Progenitor cell of endocrine pancreas (in vitro differentiated cells): ENCODE measurements around the gene ATXN1. TPM values are rescaled to one million over a fixed set of nuclear protein-coding genes. Genes with fewer than 3 reads are reported as not detected.

Source experiments
- DNase-seq: peaks from one replicate; pipeline ENCODE4 v3.0.0; 2021; ENCODE audit warnings: low spot score; ENCODE audit not compliant: unreplicated experiment
- H3K27ac Mint-ChIP-seq: 2 replicates; pipeline ENCODE4 v1.8.0; 2021; ENCODE audit warnings: mild to moderate bottlenecking, moderate library complexity, mixed read lengths
- H3K27me3 Mint-ChIP-seq: 2 replicates; pipeline ENCODE4 v1.8.0; 2021; ENCODE audit warnings: mixed read lengths
- H3K36me3 Mint-ChIP-seq: 2 replicates; pipeline ENCODE4 v1.8.0; 2022; ENCODE audit warnings: mixed read lengths; ENCODE audit not compliant: insufficient read depth
- H3K4me1 Mint-ChIP-seq: 2 replicates; pipeline ENCODE4 v1.8.0; 2021; ENCODE audit warnings: low read depth, mixed read lengths
- H3K4me3 Mint-ChIP-seq: 2 replicates; pipeline ENCODE4 v1.8.0; 2021; ENCODE audit warnings: low read depth, mild to moderate bottlenecking, moderate library complexity, mixed read lengths
- H3K9me3 Mint-ChIP-seq: 2 replicates; pipeline ENCODE4 v1.8.0; 2021; ENCODE audit warnings: low read depth, mixed read lengths
- total RNA-seq: library from RNA; stranded (reverse); gene quantifications from 2 replicates; pipeline ENCODE4 v1.2.1, GENCODE V29; 2021
- TF ChIP-seq, protein P1 (sequence below): fragments of 200-600 bp; sonication (generic); IDR thresholded peaks from one replicate; pipeline ENCODE4 v1.5.0; 2021; ENCODE audit warnings: antibody characterized with exemption, mild to moderate bottlenecking; ENCODE audit not compliant: unreplicated experiment

The ATXN1 gene
- total RNA-seq, 1 donor from 2014 or later, result 35.8 TPM

DNA sequence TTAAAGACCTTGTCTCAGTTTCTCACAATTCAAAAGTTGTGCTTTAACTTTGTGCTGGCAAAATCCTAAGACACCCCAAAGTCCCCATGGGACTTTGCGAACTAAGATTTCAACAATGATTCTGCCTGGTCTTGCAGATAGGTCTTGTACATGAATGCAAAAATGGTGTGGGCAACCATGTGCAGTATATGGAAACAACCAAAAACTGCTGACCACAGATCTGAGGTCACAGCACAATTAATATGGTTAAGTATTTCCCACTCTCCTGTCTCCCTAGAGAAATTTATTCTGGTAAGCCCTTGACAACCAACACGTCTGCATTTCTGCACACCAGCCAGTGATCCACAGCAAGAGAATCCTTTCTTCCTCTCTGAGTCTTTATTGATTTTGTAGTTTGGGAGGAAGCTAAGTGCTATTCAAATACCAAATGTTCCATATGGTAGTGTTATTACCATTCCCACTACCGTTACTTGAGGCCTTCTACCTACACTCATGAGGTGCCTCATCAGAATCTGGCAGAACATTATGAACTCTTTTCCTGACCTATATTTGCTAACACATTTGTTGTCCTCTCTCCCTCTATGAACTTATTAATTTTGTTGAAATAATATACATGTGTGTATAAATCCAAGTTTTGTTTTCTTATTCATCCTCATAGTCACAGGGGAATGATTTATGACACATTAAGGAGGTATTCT is 178.7 kb downstream of the ATXN1 start:
- Mint-ChIP-seq H3K9me3 (no peaks in the 10 kb centered on the region), H3K4me3 (no peak overlapping the region), H3K27me3 (no peaks in the 10 kb centered on the region), H3K36me3 (peaks cover 10% of the 10 kb centered on the region), H3K4me1 (peaks cover 8% of the 10 kb centered on the region), H3K27ac (no peak overlapping the region)
- TF ChIP-seq, protein P1, sequence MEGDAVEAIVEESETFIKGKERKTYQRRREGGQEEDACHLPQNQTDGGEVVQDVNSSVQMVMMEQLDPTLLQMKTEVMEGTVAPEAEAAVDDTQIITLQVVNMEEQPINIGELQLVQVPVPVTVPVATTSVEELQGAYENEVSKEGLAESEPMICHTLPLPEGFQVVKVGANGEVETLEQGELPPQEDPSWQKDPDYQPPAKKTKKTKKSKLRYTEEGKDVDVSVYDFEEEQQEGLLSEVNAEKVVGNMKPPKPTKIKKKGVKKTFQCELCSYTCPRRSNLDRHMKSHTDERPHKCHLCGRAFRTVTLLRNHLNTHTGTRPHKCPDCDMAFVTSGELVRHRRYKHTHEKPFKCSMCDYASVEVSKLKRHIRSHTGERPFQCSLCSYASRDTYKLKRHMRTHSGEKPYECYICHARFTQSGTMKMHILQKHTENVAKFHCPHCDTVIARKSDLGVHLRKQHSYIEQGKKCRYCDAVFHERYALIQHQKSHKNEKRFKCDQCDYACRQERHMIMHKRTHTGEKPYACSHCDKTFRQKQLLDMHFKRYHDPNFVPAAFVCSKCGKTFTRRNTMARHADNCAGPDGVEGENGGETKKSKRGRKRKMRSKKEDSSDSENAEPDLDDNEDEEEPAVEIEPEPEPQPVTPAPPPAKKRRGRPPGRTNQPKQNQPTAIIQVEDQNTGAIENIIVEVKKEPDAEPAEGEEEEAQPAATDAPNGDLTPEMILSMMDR, result no peak
- no peak for DNase-seq

DNA sequence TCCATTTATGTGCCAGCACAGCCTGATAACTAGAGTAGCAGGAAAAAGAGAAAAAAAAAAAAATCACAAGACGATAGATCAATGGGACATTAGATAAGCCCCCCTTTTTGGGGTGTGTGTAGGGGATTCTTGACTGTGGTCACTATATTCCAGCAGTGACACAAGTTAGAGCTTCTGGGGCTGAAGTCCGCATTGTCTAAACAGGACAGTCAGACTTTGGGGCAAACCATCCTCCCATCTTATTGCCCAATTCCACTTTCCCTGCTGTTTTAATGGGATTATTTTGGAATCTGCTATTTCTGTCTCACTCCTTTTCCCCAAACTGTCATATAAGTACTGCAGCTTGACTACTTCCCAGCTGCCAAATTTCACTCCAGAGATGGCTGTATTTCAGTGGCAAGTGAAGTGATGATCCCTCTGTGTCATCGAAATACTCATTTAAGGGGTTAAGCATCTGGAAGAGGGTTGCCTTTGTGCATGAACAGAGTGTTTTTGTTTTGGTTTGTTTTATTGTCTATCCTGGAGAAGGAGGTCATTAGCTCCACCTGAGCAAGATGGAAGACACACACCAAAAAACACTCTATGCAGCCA is 182.5 kb downstream of the ATXN1 start:
- Mint-ChIP-seq H3K36me3 (peaks cover 5% of the 10 kb centered on the region), H3K4me3 (no peak overlapping the region), H3K27ac (no peak overlapping the region), H3K9me3 (no peaks in the 10 kb centered on the region), H3K4me1 (peaks cover 20% of the 10 kb centered on the region), H3K27me3 (no peaks in the 10 kb centered on the region)
- DNase-seq, result no peak
- TF ChIP-seq, protein P1, result no peak

DNA sequence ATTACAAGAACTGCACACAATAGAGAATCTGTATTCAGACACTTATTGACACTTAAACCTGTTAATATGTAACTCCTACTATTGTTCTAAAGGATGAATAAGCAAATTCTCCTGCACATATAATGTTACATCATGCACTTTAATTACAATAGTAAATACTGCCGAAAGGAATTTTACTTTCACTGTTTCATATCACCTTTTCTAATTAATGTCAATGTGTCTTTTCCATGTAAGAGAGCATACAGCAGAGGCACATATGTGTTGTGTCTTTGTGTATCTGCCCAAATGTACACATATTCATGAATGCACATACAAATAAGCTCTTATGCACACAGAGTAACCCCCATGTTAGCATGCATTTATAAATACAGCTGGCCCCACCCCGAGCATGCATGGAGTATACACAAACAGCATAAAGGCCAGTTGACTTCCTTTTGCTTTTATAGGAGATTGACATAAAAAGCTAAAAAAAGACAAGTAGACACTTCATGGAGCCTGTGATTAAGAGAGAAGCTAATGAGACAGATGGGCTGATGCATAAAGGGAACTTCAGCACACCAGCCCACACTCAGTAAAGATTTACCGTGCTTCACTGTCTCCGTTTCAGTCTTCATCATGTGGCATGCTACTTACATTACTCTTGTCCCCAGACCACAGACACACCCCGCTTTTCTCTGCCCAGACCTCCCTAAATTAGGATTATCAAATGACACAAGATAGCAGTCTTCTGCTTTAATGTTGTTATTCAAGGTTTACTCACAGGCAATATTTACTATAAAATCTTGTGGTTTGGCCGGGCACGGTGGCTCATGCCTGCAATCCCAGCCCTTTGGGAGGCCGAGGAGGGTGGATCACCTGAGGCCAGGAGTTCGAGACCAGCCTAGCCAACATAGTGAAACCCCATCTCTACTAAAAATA is 184.6 kb downstream of the ATXN1 start:
- H3K4me3 Mint-ChIP-seq, result no peak overlapping the region
- no peaks in the 10 kb centered on the region for H3K27me3 Mint-ChIP-seq
- no peaks in the 10 kb centered on the region for H3K9me3 Mint-ChIP-seq
- TF ChIP-seq, protein P1, result no peak
- peaks cover 18% of the 10 kb centered on the region for H3K4me1 Mint-ChIP-seq
- no peak for DNase-seq
- H3K27ac Mint-ChIP-seq, result peak overlapping the region; percentile 72
- H3K36me3 Mint-ChIP-seq, result no peaks in the 10 kb centered on the region

DNA sequence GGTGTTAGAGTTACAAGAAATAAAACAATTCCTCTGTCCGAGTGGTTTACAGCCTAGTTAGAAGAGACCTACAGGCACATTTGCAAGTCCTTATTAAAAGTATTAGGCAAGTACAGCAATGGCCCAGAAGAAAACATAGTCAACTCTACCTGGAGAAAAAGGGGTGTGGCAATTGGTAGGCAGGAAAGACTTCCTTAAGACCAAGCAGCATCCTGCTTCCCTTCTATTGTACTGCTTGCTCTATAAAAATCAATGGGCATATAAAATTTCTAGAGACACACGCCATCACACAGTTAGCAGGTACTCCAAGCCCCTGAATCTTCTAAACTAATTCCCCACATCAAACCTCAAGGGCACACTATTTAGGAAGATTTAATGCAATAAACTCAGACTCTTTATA is 185.6 kb downstream of the ATXN1 start:
- DNase-seq, result no peak
- no peaks in the 10 kb centered on the region for H3K9me3 Mint-ChIP-seq
- H3K36me3 Mint-ChIP-seq, result peaks cover 2% of the 10 kb centered on the region
- no peak overlapping the region for H3K4me3 Mint-ChIP-seq
- TF ChIP-seq, protein P1, result no peak
- H3K4me1 Mint-ChIP-seq, result peaks cover 18% of the 10 kb centered on the region
- no peaks in the 10 kb centered on the region for H3K27me3 Mint-ChIP-seq
- H3K27ac Mint-ChIP-seq, result peak overlapping the region; percentile 15

DNA sequence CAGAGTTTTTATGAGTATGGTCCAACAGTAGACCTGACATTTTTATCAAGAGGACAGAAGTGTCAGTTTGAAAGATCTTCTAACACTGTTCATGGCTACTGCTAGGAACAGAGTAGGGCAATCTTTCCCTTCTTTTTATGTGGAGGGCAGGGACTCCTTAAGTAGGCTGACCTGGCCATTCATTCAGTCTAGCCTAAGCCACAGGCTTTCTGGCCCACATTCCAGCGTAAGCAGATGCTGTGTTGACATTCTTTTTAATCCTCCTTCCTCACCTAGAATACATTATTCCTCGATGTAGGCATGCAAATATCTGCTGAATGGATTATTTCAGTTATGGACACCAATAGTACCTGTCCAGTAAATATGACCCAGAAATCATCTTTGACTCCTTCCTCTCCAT is 188.3 kb downstream of the ATXN1 start:
- no peaks in the 10 kb centered on the region for H3K9me3 Mint-ChIP-seq
- no peak for DNase-seq
- H3K27me3 Mint-ChIP-seq, result no peaks in the 10 kb centered on the region
- peaks cover 28% of the 10 kb centered on the region for H3K4me1 Mint-ChIP-seq
- TF ChIP-seq, protein P1, result no peak
- H3K4me3 Mint-ChIP-seq, result no peak overlapping the region
- H3K36me3 Mint-ChIP-seq, result peaks cover 5% of the 10 kb centered on the region
- H3K27ac Mint-ChIP-seq, result no peak overlapping the region
